H7 (cell line): ENCODE results near the gene KATNA1. TPM values are rescaled to one million over a fixed set of nuclear protein-coding genes. Genes with fewer than 3 reads are reported as not detected.

Experiments used
- DNase-seq: peaks from one replicate; pipeline ENCODE4 v3.0.0; 2012
- H3K27me3 ChIP-seq: 2 replicates; pipeline ENCODE4 v1.6.0; 2011; ENCODE audit warnings: mild to moderate bottlenecking, low read length; ENCODE audit not compliant: control insufficient read depth, insufficient read depth
- H3K36me3 ChIP-seq: replicated peaks from 2 replicates; pipeline ENCODE4 v1.5.1; 2011; ENCODE audit warnings: low read length; ENCODE audit not compliant: control insufficient read depth, insufficient read depth
- H3K4me3 ChIP-seq: 2 replicates; pipeline ENCODE4 v1.5.1; 2011; ENCODE audit warnings: low read depth, mild to moderate bottlenecking, control low read depth, low read length, moderate library complexity; ENCODE audit not compliant: insufficient read depth
- total RNA-seq: library from RNA; depleted of rRNA; stranded (reverse); fragments of >200 nt; shearing (Covaris generic); gene quantifications from 2 replicates; pipeline ENCODE4 v1.2.3, GENCODE V29; 2014

Gene KATNA1
- total RNA-seq, 1 experiment from 2014 or later = 27.2 TPM

DNA sequence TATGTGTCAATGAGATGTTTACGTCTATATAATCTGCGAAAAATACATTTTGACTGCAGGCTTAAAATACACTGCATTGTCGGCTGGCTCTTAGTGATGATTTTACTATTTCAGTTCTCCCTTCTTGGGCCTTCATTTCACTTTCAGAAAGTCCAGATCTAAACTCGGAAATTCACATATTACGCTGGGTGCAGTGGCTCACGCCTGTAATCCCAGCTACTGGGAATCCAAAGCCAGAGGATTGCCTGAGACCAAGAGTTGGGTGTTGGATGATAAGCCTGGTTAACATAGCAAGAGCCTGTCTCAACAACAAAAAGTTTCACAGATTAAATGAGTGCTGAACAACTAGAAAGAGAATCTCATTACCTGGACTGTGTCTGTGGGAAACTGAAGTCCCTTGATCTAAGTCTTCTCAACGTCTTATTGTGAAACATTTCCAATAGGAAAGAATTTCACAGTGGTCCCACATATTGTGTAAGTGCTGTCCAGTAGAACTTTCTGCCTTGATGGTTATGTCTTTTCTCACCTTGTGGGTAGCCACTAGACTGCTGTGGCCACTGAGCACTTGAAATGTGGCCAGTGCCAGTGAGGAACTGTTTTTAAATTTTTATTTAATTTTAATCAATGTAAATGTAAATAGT, 80.4 kb downstream of the KATNA1 start:
- DNase-seq = no peak
- no peak overlapping the region for H3K4me3 ChIP-seq
- H3K27me3 ChIP-seq = no peaks in the 10 kb centered on the region; the same call in 1 of the 2 replicates
- H3K36me3 ChIP-seq = no peaks in the 10 kb centered on the region

GRCh38 chr6:149567194-149567586, 81.3 kb downstream of the KATNA1 start:
- no peak for DNase-seq
- H3K36me3 ChIP-seq = no peaks in the 10 kb centered on the region
- H3K27me3 ChIP-seq = no peaks in the 10 kb centered on the region; the same call in 1 of the 2 replicates
- peak overlapping the region; percentile 94 for H3K4me3 ChIP-seq

- peak; percentile 84 for DNase-seq
- Histone ChIP-seq H3K36me3 (no peaks in the 10 kb centered on the region), H3K27me3 (no peaks in the 10 kb centered on the region; the same call in 1 of the 2 replicates), H3K4me3 (peak overlapping the region; percentile 94)
Observed at GRCh38 chr6:149566410-149567193, 81.9 kb downstream of the KATNA1 start.

DNA sequence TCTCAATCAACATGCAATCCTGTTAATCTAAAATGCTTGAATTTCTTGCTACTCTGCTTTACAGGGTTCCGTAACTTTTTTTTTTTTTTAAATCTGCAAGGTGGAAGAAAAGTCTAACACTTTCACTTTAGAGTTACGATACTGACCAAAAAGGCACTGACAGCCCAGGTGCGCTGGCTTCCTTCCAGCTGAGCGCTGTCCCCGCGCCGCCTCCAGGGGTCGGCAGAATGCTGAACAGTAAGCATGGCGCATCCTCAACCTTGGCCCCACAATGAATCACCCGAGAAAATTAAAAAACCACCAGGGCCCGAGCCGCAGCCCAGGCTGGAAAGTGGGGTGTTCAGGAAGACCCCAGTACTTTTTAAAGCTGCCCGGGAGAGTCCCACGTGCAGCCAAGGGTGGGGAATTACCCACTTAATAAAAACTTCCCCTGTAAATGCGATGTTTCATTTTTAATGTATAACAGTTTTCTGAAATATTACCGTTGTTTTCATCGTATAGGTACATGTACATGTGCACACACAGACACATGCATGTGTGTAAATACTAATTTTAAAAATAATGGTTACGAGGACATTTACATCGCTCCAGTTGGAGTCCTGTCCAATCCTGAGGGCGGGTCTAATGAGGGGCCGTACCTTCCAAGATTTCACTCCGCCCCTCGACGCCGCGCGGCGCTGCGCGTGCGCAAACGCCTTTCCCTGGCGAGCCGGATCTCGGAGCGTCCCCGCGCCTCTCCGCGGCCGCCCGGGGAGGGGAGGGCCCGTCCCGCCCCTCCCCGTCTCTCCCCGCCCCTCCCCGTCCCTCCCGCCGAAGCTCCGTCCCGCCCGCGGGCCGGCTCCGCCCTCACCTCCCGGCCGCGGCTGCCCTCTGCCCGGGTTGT, 82.7 kb downstream of the KATNA1 start, which contains the start of gene GINM1:
Gene GINM1 (plus strand): TSS at position 849 of the 883 bp plus-strand sequence. CDS start 40 bp downstream, outside the sequence.
- Histone ChIP-seq H3K4me3 (peak within 1 kb of the TSS; percentile 94), H3K27me3 (no peaks in the 10 kb centered on the region; the same call in 1 of the 2 replicates), H3K36me3 (no peaks in the 10 kb centered on the region)
- peak; percentile 99 for DNase-seq

GRCh38 chr6:149563928-149564325, 84.6 kb downstream of the KATNA1 start:
- H3K36me3 ChIP-seq = no peaks in the 10 kb centered on the region
- no peaks in the 10 kb centered on the region; the same call in 1 of the 2 replicates for H3K27me3 ChIP-seq
- no peak overlapping the region for H3K4me3 ChIP-seq
- no peak for DNase-seq

DNA sequence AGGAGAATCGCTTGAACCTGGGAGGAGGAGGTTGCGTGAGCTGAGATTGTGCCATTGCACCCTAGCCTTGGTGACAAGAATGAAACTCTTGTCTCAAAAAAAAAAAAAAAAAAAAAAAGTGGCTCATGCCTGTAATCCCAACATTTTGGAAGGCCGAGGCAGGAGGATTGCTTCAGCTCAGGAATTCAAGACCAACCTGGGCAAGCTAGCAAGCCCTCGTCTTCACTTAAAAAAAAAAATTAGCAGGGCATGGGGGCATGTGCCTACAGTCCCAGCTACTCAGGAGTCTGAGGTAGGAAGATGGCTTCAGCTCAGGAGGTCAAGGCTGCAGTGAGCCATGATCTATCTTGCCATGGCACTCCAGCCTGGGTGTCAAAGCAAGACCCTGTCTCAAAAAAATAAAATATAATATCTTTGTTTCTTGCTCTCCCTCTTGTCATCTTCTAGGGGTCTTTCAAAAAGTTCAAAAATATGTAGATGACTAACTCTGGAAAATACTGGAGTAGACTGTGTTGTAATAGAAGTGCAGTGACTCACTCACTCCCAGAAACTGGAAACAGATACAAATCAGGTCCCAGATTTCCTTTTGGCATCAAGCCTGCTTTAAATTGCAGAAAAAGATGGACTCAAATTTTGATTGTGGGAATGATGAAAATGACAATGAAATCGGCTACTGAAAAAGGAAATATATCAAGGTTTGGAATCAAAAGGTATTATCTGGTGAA, 85.1 kb downstream of the KATNA1 start:
- H3K4me3 ChIP-seq = no peak overlapping the region
- no peak for DNase-seq
- no peaks in the 10 kb centered on the region for H3K36me3 ChIP-seq

GRCh38 chr6:149560736-149561135, 87.8 kb downstream of the KATNA1 start:
- Histone ChIP-seq H3K36me3 (no peaks in the 10 kb centered on the region), H3K4me3 (no peak overlapping the region), H3K27me3 (no peaks in the 10 kb centered on the region; the same call in 1 of the 2 replicates)
- DNase-seq = peak; percentile 69

More for the DNA sequence above, 85.1 kb downstream of the KATNA1 start:
- H3K27me3 ChIP-seq = no peaks in the 10 kb centered on the region; the same call in 1 of the 2 replicates

DNA sequence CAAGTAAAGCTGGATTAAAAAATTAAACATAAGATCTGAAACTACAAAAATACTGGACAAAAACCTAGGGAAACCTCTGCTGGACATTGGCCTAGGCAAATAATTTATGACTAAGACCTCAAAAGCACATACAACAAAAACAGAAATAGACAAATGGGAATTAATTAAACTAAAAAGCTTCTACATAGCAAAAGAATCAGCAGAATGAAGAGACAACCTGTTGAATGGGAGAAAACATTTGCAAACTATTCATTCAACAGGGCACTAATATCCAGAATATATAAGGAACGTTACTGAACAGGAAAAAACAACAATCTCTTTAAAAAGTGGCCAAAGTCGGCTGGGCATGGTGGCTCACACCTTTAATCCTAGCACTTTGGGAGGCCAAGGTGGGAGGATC, 89.1 kb downstream of the KATNA1 start:
- Histone ChIP-seq H3K36me3 (no peaks in the 10 kb centered on the region), H3K4me3 (no peak overlapping the region), H3K27me3 (no peaks in the 10 kb centered on the region; the same call in 1 of the 2 replicates)
- DNase-seq = no peak

- no peak for DNase-seq
- Histone ChIP-seq H3K36me3 (no peaks in the 10 kb centered on the region), H3K4me3 (no peak overlapping the region), H3K27me3 (peaks cover 2% of the 10 kb centered on the region; the same call in 1 of the 2 replicates)
Observed at GRCh38 chr6:149558029-149558428, 90.5 kb downstream of the KATNA1 start.

DNA sequence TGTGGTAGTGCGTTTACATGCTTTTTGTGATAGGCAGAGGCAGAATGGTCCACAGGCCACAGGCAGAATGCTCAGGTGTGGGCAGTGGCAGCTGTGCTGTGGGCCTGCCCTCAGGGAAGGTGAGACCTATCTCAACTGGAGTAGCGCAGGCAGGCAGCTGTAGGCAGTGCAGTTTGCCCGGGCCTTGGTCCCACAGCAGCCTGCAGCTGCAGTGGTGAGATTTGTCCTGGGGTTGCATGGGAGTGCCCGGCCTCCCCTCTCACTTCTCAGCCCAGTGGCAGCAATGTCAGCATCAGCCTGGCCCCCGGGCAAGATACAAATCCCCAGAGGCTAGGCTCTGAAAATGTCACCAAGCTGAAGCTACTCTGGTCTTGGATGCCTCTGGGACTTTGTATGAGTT, 96.6 kb downstream of the KATNA1 start:
- no peak for DNase-seq
- Histone ChIP-seq H3K27me3 (peaks cover 4% of the 10 kb centered on the region; the same call in 1 of the 2 replicates), H3K36me3 (no peaks in the 10 kb centered on the region), H3K4me3 (no peak overlapping the region)

DNA sequence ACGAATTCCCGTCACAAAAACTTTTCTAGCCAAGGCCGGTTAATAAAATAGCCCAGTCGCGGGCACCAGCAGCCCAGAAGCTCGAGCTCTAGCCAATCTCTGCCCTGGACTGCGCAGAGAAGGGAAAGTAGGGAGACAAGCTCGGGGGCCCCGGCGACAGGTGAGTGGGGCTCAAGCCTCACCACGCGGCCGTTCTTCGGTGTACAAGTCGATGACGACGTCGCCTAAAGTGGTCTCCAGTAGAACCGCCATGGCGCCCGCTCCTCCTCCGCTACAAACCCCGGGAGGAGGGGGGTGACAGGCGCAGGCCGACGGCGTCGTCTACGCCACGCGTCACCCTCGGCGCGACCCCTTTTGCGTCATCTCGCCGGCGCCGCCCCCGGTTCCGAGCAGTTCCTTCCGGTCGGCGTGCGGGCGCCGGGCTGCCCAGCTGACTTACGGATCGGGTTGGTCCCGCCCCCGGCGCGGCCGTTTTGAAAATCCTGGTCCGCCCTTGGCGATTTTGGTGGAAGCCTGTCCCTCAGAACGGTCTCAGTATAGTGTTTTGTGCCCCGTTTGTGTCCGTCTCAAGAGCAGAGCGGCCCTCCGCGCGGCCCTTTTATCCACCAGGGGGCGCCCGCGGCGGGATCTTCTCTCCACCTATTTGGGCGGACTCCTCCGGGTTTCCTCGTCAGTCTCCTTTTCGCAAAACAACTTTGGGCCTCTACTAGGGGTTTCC, 102.6 kb downstream of the KATNA1 start, which contains the start of gene PPIL4:
Gene PPIL4 (minus strand): TSS at position 290 of the 718 bp plus-strand sequence. CDS start 38 bp downstream, at position 252.
- peaks cover 1% of the 10 kb centered on the region; the same call in 1 of the 2 replicates for H3K27me3 ChIP-seq
- DNase-seq = peak; percentile 97
- no peaks in the 10 kb centered on the region for H3K36me3 ChIP-seq
- peak within 1 kb of the TSS; percentile 94 for H3K4me3 ChIP-seq

- DNase-seq = peak; percentile 46
- Histone ChIP-seq H3K36me3 (no peaks in the 10 kb centered on the region; the same call in 1 of the 2 replicates), H3K27me3 (no peaks in the 10 kb centered on the region), H3K4me3 (peak overlapping the region; percentile 94)
Observed at GRCh38 chr6:149545258-149545753, 103.2 kb downstream of the KATNA1 start.
